Endothelial cell (in vitro differentiated cells): Measurements from ENCODE around the gene ZNF292. TPM values are rescaled to one million over a fixed set of nuclear protein-coding genes. Genes with fewer than 3 reads are reported as not detected.

Source experiments
- DNase-seq: peaks from one replicate; pipeline ENCODE4 v3.0.0; 2021; ENCODE audit warnings: low spot score
- H3K27ac Mint-ChIP-seq: one replicate; pipeline ENCODE4 v1.8.0; 2021; ENCODE audit warnings: mixed read lengths, inconsistent platforms; ENCODE audit not compliant: unreplicated experiment
- H3K27me3 Mint-ChIP-seq: one replicate; pipeline ENCODE4 v1.8.0; 2021; ENCODE audit warnings: mild to moderate bottlenecking, moderate library complexity, mixed read lengths, inconsistent platforms; ENCODE audit not compliant: unreplicated experiment
- H3K36me3 Mint-ChIP-seq: one replicate; pipeline ENCODE4 v1.8.0; 2021; ENCODE audit warnings: mild to moderate bottlenecking, low read depth, mixed read lengths, inconsistent platforms; ENCODE audit not compliant: unreplicated experiment
- H3K4me1 Mint-ChIP-seq: one replicate; pipeline ENCODE4 v1.8.0; 2021; ENCODE audit warnings: mild to moderate bottlenecking, mixed read lengths, inconsistent platforms; ENCODE audit not compliant: unreplicated experiment
- H3K4me3 Mint-ChIP-seq: one replicate; pipeline ENCODE4 v1.8.0; 2021; ENCODE audit warnings: mild to moderate bottlenecking, mixed read lengths, inconsistent platforms; ENCODE audit not compliant: unreplicated experiment
- H3K9me3 Mint-ChIP-seq: one replicate; pipeline ENCODE4 v1.8.0; 2021; ENCODE audit warnings: mixed read lengths, inconsistent platforms; ENCODE audit not compliant: unreplicated experiment
- total RNA-seq: library from RNA; stranded (reverse); fragmentation: NEBNext Ultra II Directional; extraction: Animal tissue kit (Norgen Biotek cat#: 25700); gene quantifications from one replicate; pipeline ENCODE4 v1.2.1, GENCODE V29; 2021; ENCODE audit not compliant: unreplicated experiment
- TF ChIP-seq, protein P1 (sequence below): fragments of 200-600 bp; sonication (generic); IDR thresholded peaks from one replicate; pipeline ENCODE4 v1.5.0; 2021; ENCODE audit warnings: antibody characterized with exemption; ENCODE audit not compliant: unreplicated experiment

Gene ZNF292
- total RNA-seq, 1 donor from 2014 or later = 40.9 TPM

DNA sequence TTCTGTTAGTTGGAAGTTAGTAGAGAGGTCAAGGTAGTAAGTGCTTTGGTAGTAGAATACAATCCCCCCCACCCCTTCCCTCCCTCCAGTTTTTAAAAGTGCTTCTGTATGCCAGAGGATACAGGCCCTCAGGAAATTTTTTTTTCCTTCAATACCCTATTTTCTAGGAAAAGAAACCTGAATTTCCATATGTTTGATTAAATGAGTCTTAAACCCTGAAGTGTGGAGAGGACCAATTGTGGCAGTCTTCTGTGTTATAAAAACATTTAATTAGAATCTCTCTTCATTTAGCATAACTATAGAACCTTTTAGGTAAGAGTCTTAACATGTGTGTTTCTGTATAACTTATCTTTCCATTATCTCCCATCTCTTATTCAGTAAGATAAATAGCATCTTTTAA, 59.5 kb downstream of the ZNF292 start:
- Mint-ChIP-seq H3K4me3 (no peak overlapping the region), H3K4me1 (peaks cover 15% of the 10 kb centered on the region), H3K36me3 (no peaks in the 10 kb centered on the region), H3K27me3 (no peaks in the 10 kb centered on the region), H3K27ac (no peak overlapping the region), H3K9me3 (no peaks in the 10 kb centered on the region)
- TF ChIP-seq, protein P1, sequence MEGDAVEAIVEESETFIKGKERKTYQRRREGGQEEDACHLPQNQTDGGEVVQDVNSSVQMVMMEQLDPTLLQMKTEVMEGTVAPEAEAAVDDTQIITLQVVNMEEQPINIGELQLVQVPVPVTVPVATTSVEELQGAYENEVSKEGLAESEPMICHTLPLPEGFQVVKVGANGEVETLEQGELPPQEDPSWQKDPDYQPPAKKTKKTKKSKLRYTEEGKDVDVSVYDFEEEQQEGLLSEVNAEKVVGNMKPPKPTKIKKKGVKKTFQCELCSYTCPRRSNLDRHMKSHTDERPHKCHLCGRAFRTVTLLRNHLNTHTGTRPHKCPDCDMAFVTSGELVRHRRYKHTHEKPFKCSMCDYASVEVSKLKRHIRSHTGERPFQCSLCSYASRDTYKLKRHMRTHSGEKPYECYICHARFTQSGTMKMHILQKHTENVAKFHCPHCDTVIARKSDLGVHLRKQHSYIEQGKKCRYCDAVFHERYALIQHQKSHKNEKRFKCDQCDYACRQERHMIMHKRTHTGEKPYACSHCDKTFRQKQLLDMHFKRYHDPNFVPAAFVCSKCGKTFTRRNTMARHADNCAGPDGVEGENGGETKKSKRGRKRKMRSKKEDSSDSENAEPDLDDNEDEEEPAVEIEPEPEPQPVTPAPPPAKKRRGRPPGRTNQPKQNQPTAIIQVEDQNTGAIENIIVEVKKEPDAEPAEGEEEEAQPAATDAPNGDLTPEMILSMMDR = no peak
- no peak for DNase-seq

DNA sequence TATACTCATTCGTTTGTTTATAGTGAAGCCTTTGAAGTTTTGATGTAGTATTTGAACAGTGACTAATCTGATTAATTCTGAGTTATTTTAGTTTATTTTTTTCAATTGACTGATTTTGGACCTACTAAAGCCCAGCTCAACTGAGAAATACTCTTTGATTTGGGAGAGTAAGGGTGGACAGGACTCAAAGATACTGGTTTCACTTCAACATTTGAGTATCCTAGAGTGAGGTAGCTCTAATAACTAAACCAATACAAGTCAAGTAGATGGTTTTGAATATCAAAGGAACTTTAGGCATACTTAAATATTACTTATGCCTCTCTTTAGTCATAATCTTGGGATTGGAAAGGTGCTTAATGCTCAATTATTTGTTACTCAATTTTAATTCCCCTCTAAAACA, 65.6 kb downstream of the ZNF292 start:
- no peak overlapping the region for H3K27ac Mint-ChIP-seq
- no peak for DNase-seq
- H3K4me1 Mint-ChIP-seq = no peaks in the 10 kb centered on the region
- TF ChIP-seq, protein P1 = no peak
- H3K36me3 Mint-ChIP-seq = peaks cover 18% of the 10 kb centered on the region
- no peaks in the 10 kb centered on the region for H3K27me3 Mint-ChIP-seq
- no peak overlapping the region for H3K4me3 Mint-ChIP-seq
- no peaks in the 10 kb centered on the region for H3K9me3 Mint-ChIP-seq

DNA sequence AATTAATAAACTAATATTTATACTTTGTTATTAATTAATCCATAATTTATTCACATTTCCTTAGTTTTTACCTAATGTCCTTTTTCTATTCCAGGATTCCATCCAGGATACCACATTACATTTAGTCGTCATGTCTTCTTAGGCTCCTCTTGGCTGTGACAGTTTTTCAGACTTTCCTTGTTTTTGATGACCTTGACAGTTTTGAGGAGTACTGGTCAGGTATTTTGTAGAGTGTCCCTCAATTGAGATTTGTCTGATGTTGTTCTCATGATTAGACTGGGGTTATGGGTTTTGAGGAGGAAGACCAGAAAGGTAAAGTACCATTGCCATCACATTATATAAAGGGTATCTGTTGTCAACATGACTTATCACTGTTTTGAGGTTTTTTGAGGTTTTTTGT, 67.3 kb downstream of the ZNF292 start:
- no peaks in the 10 kb centered on the region for H3K4me1 Mint-ChIP-seq
- TF ChIP-seq, protein P1 = no peak
- no peak overlapping the region for H3K27ac Mint-ChIP-seq
- no peaks in the 10 kb centered on the region for H3K9me3 Mint-ChIP-seq
- H3K4me3 Mint-ChIP-seq = no peak overlapping the region
- no peak for DNase-seq
- no peaks in the 10 kb centered on the region for H3K27me3 Mint-ChIP-seq
- H3K36me3 Mint-ChIP-seq = peaks cover 18% of the 10 kb centered on the region

DNA sequence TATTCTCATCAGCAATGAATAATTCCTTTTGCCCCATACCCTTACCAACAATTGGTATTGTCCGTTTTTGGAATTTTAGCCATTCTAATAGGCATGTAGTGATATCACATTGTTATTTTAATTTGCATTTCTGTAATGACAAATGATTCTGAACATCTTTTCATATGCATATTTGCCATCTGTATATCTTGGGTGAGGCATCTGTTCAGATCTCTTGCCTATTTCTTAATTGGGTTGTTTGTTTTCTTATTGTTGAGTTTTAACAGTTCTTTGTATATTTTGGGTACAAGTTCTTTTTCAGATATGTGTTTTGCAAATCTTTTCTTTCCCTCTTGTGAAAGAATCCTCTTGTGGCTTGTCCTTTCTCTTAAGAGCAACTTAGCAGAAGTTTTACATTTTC, 69.6 kb downstream of the ZNF292 start:
- Mint-ChIP-seq H3K4me1 (no peaks in the 10 kb centered on the region), H3K27ac (no peak overlapping the region)

DNA sequence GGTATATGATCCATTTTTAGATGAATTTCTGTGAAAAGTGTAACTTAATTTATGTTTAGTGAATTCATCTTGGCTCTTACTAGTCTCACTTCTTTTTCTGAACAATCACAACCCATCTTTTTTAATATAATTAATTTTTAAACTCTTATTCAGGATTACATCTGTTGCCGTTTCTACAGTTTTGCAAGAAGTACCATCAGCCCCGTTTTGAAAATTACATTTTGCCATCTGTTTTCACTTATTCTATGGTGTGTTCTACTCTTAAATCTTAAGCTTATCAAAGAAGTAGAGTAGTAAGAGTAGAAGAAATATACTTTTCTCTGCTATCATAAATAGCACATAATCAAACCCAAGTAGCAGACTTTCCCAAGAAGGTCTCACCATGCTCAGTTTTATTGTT, 70.1 kb downstream of the ZNF292 start:
- peaks cover 18% of the 10 kb centered on the region for H3K36me3 Mint-ChIP-seq
- H3K27me3 Mint-ChIP-seq = no peaks in the 10 kb centered on the region
- no peak overlapping the region for H3K4me3 Mint-ChIP-seq
- no peaks in the 10 kb centered on the region for H3K4me1 Mint-ChIP-seq
- DNase-seq = no peak
- no peaks in the 10 kb centered on the region for H3K9me3 Mint-ChIP-seq
- TF ChIP-seq, protein P1 = no peak
- no peak overlapping the region for H3K27ac Mint-ChIP-seq

More for the DNA sequence above, 69.6 kb downstream of the ZNF292 start:
- H3K4me3 Mint-ChIP-seq = no peak overlapping the region
- H3K27me3 Mint-ChIP-seq = no peaks in the 10 kb centered on the region
- no peaks in the 10 kb centered on the region for H3K9me3 Mint-ChIP-seq
- H3K36me3 Mint-ChIP-seq = peaks cover 18% of the 10 kb centered on the region
- no peak for DNase-seq
- TF ChIP-seq, protein P1 = no peak
